ENCODE data around the gene FEM1C.

FEM1C gene

DNA sequence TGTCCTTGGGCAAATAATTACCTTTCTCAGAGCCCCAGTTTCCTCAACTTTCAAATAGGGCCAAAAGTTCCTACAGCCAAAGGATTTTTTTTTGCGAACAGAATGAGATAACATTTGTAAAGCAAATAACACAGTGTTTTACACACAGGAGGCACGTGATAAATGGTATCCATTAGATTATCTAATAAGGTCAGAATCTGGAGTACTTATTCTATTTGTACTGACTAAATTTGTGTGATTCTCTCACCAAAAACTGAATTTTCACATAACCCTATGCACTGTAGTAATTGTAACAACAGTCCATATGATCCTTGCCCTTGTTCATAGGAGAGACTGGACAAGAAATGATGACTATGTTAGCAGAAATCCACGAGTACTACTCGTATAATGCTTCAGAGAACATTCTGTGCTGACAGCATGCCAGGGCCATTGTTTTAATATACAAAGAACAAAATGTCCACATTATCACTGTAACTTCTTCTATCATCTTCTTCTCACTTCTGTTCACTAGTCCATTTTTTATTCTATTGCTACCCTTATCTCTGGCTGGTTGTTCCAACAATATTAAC, 13.9 kb upstream of the FEM1C start:
- peak overlapping the region; percentile 55 for H3K27ac ChIP-seq
- DNase-seq (ENCODE audit: low read depth, low spot score): no peak

DNA sequence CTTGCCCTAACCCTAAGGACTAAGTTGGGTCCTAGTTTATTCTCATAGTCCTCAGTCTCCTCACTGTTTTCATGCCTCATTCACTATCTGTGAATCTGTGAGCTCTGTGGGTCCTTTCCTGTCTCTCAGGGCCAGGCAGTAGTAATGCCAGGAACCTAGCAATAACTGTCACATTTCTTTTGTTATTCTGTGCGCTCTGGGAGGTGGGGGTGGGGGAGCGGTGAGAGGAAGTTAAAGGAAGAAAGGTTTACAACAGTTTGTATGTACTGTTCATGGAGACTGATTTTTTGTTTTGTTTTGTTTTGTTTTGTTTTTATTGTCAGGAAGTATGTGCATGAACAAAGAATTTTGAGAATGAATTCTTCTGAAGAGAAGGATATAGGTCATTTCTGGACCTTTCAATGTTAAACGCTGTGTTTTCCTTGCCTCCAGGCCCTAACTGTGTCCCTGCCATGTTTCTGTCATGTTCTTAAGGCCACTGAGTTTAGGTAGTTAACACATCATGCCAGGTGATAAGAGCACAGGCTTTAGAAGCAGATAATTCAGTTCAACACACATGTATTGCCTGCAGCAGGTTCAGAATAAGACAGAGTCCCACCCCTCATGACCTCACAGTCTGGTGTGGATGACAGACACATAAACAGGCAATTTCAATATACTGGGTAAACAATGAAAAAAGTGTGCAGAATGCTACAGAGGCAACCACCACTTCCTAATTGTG, 13.3 kb upstream of the FEM1C start:
- peak overlapping the region; percentile 55 for H3K27ac ChIP-seq
- no peak for DNase-seq (ENCODE audit: low read depth, low spot score)

GRCh38 chr5:115556276-115556675, 11.7 kb upstream of the FEM1C start:
- no peak for DNase-seq (ENCODE audit: low read depth, low spot score)
- H3K27ac ChIP-seq: no peak overlapping the region

- H3K27ac ChIP-seq: no peak overlapping the region
- DNase-seq (ENCODE audit: low read depth, low spot score): no peak
These were observed 10.6 kb upstream of the FEM1C start for GRCh38 chr5:115555084-115555633.

- H3K27ac ChIP-seq: peak overlapping the region; percentile 4
- DNase-seq (ENCODE audit: low read depth, low spot score): peak; percentile 24
These were observed 8.5 kb upstream of the FEM1C start for GRCh38 chr5:115553082-115553481.

- DNase-seq (ENCODE audit: low read depth, low spot score): peak; percentile 34
These were observed 6.8 kb upstream of the FEM1C start for GRCh38 chr5:115551415-115551814.

DNA sequence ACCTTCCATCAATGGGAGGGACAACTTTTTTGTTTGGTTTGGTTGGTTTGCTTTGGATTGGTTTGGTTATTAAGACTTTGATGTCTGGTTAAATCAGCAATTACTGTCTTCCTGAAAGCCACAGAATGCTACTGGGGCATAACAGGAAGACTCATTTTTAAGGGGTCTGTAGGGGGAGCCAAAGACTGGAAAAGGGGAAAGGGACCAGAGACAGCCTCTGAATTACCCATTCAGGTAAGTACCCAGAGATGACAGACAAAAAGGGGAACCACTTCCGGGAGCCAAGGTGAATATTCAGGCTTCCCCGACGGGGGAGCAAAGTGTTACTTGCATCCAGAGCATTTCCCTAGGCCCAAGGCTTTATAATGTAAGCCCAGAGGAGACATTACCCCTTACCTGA, 4.6 kb upstream of the FEM1C start:
- H3K27ac ChIP-seq: no peak overlapping the region
- no peak for DNase-seq (ENCODE audit: low read depth, low spot score)

More at GRCh38 chr5:115551415-115551814, 6.8 kb upstream of the FEM1C start:
- peak overlapping the region; percentile 39 for H3K27ac ChIP-seq

GRCh38 chr5:115548683-115549082, 4.1 kb upstream of the FEM1C start:
- no peak for DNase-seq (ENCODE audit: low read depth, low spot score)
- H3K27ac ChIP-seq: no peak overlapping the region

DNA sequence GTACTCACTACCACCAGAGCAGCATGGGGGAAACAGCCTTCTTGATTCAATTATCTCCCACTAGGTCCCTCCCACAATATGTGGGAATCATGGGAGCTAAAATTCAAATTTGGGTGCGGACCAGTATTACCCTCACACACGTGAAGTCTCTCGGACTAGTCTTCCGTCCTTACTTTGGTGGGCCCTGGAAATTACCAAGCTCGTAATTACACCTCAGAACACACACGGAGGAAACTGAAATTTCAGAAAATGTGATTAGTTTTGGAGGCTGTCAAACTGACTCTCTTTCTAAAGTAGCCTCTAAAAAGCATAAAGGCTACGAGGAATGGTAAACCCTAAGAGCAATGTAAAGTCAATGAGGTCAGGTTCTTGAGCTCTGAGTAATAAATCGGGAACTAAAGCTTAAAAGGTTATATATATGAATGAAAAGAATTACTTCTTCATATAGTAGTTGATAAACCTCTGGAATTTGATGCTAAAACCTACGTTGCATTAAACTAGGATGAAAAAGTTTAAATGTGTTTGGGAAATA, 842 bp upstream of the FEM1C start:
- DNase-seq (ENCODE audit: low read depth, low spot score): no peak
- peak overlapping the region; percentile 92 for H3K27ac ChIP-seq

DNA sequence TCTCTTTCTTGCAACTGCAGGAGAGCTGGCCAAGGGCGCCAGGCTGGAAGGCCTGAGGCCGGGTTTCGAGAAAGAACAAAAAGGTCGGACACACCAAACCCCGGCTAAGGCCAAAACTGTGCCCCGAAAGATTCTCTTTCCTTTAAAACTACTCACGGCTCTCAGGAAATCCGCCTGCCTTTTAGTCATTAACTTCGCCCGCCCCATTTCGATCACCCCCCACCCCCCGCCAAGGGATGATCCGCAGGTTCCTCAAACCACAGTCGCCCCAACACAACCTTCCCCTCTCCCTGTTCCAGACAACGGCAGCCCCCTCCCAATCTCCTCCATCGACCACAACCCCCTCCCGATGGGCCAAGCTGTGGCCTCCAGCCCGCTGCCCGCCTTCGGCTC, 536 bp downstream of the FEM1C start:
- DNase-seq (ENCODE audit: low read depth, low spot score): no peak

GRCh38 chr5:115543365-115544042, 1.1 kb downstream of the FEM1C start:
- H3K27ac ChIP-seq: peak overlapping the region; percentile 92
- DNase-seq (ENCODE audit: low read depth, low spot score): no peak

More for the DNA sequence above, 536 bp downstream of the FEM1C start:
- H3K27ac ChIP-seq: peak overlapping the region; percentile 92

GRCh38 chr5:115542651-115543364, 1.8 kb downstream of the FEM1C start:
- DNase-seq (ENCODE audit: low read depth, low spot score): no peak
- peak overlapping the region; percentile 92 for H3K27ac ChIP-seq

GRCh38 chr5:115542086-115542485, 2.5 kb downstream of the FEM1C start:
- no peak overlapping the region for H3K27ac ChIP-seq
- DNase-seq (ENCODE audit: low read depth, low spot score): no peak

DNA sequence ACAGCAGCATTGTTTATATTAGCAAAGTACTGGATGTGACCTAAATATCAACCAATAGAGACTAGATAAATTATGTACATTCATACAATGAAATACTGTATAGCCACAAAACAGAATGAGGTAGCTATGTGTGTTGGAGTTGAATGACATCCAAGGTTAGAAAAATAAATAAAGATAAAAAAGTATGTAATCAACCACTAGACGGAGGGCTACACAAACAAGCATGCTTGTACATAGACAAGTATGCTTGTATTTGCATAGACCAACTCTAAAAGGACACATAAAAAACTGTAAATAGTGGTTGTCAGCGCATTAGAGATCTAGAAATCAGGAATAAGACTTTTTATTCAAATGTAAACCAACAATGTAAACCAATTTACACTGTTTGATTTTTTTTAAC, 3.0 kb downstream of the FEM1C start:
- DNase-seq (ENCODE audit: low read depth, low spot score): no peak
- H3K27ac ChIP-seq: no peak overlapping the region

DNA sequence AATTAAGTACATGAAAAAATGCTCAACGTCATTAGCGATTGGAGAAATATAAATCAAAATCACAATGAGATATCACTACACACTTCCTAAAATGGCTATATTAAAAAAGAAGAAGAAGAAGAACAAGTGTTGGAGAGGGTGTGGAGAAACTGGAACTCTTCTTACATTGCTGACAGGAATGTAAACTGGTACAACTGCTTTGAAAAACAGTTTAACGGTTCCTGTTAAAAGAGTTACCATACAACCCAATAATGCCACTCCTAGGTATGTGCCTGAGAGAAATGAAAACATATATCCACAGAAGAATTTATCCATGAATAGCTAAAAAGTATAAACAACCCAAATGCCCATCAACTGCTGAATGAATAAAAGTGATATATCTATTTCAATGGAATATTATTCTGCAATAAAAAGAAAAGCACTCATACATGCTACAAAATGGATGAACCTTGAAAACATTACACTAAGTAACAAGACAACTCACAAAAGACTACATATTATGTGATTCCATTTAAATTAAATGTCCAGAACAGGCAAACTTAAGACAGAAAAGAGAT, 9.0 kb downstream of the FEM1C start:
- H3K27ac ChIP-seq: no peak overlapping the region
- DNase-seq (ENCODE audit: low read depth, low spot score): no peak

- DNase-seq (ENCODE audit: low read depth, low spot score): no peak
- no peak overlapping the region for H3K27ac ChIP-seq
These were observed 12.1 kb downstream of the FEM1C start for GRCh38 chr5:115532517-115532916.

GRCh38 chr5:115531787-115532367, 12.7 kb downstream of the FEM1C start:
- H3K27ac ChIP-seq: no peak overlapping the region
- DNase-seq (ENCODE audit: low read depth, low spot score): no peak

- DNase-seq (ENCODE audit: low read depth, low spot score): no peak
These were observed 13.2 kb downstream of the FEM1C start for GRCh38 chr5:115531380-115531779.

DNA sequence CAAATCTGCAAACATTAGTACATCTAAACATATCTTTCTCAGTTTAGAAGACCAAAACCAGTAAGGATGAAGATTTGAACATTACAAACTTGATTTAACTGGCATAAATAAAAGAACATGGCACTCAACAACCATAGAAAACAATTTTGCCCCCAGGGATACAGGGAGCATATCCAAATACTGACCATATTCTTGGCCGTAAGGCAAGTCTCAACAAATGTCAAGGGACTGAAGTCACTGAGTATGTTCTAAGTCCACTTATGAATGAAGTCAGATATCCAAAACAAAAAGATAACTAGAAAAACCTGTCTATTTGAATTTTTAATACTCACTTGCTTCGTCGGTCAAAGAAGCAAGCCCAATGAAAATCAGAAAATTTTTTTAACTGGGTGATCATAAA, 14.1 kb downstream of the FEM1C start:
- H3K27ac ChIP-seq: no peak overlapping the region
- DNase-seq (ENCODE audit: low read depth, low spot score): no peak

More at GRCh38 chr5:115531380-115531779, 13.2 kb downstream of the FEM1C start:
- no peak overlapping the region for H3K27ac ChIP-seq

GRCh38 chr5:115526604-115527003, 18.0 kb downstream of the FEM1C start:
- no peak overlapping the region for H3K27ac ChIP-seq
- DNase-seq (ENCODE audit: low read depth, low spot score): no peak
